Ishikawa (cell line): ENCODE data around the gene SYNCRIP.

Experiments
- NFIC ChIP-seq: IDR thresholded peaks from 2 replicates; pipeline ENCODE4 v1.6.1; 2012
- TCF12 ChIP-seq: IDR thresholded peaks from 2 replicates; pipeline ENCODE4 v1.6.1; 2012; ENCODE audit warnings: low read depth

GRCh38 chr6:85650606-85651005, 7.9 kb upstream of the SYNCRIP start:
- no peak for TF ChIP-seq TCF12
- no peak for TF ChIP-seq NFIC
